Ramos (cell line): ENCODE results near the gene ATP8B3.

ENCODE experiments used
- in situ Hi-C: fragments of 300-500 bp; cut with MboI; formaldehyde crosslinking; loops from one replicate; pipeline ENCODE4 v1.14.3; 2022; ENCODE audit warnings: low sequenced_read_pairs; ENCODE audit not compliant: unreplicated experiment

ATP8B3 gene, protein sequence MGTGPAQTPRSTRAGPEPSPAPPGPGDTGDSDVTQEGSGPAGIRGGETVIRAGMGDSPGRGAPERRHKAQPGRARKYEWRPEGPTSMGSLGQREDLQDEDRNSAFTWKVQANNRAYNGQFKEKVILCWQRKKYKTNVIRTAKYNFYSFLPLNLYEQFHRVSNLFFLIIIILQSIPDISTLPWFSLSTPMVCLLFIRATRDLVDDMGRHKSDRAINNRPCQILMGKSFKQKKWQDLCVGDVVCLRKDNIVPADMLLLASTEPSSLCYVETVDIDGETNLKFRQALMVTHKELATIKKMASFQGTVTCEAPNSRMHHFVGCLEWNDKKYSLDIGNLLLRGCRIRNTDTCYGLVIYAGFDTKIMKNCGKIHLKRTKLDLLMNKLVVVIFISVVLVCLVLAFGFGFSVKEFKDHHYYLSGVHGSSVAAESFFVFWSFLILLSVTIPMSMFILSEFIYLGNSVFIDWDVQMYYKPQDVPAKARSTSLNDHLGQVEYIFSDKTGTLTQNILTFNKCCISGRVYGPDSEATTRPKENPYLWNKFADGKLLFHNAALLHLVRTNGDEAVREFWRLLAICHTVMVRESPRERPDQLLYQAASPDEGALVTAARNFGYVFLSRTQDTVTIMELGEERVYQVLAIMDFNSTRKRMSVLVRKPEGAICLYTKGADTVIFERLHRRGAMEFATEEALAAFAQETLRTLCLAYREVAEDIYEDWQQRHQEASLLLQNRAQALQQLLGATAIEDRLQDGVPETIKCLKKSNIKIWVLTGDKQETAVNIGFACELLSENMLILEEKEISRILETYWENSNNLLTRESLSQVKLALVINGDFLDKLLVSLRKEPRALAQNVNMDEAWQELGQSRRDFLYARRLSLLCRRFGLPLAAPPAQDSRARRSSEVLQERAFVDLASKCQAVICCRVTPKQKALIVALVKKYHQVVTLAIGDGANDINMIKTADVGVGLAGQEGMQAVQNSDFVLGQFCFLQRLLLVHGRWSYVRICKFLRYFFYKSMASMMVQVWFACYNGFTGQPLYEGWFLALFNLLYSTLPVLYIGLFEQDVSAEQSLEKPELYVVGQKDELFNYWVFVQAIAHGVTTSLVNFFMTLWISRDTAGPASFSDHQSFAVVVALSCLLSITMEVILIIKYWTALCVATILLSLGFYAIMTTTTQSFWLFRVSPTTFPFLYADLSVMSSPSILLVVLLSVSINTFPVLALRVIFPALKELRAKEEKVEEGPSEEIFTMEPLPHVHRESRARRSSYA (N-terminal part only)

DNA sequence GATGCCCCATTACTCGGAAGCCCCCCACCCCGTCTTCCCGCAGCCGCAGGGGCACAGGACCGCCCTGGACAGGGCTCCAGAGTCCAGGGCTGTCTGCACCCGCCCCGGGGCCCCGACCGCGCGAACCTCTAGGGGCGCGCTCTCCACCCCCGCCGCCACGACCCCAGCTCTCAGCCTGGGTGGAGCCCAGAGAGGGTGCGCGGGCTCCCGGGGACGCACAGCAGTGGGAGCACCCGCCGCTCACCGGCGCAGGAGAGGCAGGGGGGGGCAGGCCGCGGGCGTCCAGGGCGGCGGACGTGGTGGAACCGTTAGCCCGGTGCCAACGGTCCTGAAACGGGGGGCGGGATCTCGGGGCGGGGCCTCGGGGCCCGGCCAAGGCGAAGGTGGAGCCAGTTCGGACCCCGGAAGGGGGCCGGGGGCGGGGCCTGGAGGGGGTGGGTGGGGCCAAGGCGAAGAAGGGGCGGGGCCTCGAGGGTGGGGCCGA, at the start of gene ATP8B3:
Gene ATP8B3, minus strand, starts transcription at position 335 of the 484 bp plus-strand sequence. CDS start 540 bp downstream, outside the sequence.
- in situ Hi-C loops, result no loop called here

DNA sequence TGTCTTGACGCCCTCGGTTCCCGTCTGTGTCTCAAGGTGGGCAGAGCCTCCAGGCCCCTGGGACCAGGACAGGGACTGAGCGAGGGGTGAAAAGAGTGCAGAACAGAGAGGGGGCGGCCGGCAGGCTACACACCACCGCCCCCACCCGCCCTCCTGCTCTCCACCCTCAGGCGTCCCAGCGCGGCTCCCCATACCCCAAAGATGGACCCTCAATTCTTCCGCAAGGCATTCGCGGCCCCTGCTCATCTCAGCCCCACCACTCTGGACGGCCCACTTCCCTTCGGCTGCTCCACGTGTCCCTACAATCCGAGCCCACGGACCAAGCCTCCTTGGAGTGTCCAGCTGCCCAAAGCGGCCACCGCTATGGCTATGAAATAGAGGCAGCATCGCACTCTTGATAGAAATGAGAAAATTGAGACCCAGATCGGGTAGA, 49.5 kb upstream of the ATP8B3 start:
- in situ Hi-C loops, result no loop called here

DNA sequence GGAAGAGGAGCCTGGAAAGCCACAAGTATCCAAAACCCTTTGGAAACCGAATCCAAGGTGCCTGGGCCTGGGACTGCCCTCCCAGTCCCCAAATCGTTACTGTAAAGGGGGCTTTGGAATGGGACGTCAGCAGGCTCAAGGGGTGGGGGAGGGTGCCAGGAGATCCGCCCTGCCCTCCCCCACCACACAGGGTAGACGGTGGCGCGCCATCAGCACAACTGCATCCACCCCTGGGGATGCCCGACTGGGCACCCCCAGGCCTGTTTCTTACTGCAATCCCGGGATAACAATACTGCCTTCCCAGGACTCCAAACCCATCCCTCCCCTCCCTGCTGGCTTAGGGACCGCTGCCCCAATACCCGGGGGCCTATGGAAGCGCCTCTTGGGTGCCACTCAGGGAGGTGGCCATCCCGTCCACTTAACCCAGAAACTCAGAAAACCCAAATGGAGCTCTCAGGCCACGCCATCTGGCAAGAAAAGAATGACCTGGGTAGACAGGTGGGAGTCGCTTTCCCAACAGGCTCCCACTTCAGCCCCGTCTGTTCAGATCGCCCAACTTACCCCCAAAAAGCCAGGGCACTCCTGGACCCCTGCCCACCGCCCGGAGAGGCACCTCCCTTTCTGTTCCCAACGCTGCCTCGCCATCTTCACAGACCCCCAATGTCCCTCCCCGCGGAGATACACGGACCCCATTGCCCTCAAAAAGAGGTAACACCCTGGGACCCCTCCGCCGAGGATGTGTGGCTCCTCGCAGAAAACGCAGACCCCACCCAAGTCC, 48.9 kb upstream of the ATP8B3 start:
- in situ Hi-C loops, result no loop called here

DNA sequence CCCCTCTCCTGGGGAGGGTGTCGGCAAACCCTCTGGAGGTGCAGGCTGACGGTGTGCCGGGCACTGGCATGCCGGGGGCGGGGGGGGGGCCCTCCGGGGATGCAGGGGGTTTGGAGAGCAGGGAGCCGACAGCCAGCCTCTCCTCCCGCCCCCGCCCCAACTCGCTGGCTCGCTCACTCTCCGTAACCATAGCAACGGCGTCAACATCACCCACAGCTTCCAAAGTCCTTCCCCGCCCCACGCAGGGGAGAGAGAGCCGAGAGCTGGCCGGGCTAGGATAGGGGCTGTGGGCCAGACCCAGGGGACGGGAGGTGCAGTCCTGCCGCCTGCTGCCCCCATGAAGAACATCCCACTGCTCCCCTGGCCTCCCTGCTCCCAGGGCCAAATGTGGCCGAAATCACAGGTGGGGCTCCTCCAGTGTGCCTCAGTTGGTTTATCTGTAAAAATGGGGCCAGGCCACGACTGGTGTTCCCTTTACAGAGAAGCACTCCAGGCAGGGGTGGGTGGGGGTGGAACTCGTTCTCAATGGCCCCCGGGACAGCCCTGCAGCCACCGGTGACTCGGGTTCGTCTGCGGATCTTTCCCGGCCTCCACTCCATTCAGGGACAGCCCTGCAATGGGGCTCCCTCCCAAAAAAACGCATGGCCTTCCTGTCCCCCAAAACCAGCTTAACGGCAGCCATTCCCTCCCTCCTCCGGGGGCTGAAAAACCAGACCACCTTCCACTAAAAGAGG, 48.1 kb upstream of the ATP8B3 start:
- in situ Hi-C loops, result no loop called here

DNA sequence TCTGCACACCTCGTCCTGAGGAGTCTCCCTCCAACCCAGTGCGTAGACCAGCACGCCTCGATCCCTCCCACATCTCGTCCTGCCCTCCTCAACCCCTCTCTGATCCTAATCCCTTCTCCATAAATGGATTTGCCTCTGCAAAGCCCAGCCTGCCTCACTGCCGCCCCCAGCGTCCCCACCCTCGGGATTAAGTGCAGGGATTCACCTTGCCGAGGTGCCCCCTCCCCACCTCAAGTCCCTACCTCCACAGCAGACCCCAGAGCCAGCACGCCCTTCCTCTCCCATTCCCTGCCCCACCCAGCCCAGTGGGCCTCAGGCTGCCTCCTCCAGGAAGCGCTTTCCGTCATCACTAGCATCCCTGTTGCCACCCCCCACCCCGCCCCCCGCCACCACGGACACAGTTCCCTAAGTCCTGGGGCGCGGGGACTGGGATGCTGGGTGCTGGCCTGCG, 47.3 kb upstream of the ATP8B3 start:
- in situ Hi-C loops, result no loop called here

DNA sequence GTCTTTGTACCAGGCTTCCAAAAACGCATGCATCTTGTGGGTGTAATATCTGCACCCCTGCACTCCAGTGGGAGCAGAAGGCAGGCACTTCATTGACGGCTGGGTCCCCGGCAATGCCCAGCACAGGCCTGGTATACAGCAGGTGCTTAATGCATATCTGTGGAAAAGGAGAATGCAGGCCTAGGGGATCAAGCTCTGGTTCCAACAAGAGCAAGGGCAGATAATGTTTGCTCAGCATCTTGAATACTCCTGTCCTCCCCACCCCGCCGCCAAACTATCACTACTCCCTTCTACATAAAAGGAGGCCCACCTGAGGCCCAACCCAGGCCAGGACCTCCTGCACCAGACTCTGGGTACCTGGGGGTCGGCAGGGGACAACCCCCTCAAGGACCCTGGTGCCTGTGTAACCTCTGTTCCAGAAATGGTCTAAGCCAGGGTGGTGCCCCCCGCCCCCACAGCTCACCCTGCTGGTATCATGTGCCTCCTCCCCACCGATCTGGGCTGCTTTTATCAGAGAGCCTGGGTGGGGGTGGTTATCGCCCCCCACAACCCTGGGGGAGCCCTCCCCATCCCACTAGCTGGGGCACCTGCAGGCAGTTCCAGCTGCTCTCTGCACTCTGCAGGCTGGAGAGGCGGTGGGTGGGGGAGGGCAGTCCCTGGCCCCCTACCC, 46.5 kb upstream of the ATP8B3 start:
- in situ Hi-C loops, result no loop called here

DNA sequence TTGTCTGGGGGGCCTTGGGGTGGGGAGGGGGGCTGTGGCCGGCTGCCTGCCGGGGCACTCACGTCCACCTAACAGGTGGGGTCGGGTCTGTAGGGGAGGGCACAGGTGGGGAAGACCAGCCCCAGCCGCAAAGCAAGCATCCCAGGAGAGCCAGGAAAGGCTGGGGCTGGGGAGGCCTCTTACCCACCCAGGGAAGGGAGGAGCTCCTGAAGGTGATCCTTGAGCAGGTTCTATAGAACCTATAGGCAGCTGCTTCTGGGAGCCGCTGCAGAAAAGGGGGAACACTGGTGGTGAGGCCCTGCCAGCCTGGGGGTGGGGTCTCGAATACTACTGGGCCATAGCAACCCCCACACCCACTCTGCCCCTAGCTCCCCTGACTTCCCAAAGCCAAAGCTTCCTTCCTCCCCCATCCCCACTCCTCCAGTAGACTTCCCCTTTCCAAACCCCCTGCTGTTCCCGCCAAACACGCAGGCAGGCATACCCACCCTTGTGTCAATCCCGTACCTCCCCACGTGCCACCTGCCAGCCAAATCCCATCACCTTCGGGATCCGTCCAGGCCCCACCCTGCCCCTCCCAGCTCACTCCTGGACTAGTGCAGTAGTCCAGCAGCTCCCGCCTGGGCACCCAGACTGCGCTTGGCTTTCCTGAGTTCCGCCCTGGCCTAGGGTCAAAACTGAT, 45.7 kb upstream of the ATP8B3 start:
- in situ Hi-C loops, result no loop called here

DNA sequence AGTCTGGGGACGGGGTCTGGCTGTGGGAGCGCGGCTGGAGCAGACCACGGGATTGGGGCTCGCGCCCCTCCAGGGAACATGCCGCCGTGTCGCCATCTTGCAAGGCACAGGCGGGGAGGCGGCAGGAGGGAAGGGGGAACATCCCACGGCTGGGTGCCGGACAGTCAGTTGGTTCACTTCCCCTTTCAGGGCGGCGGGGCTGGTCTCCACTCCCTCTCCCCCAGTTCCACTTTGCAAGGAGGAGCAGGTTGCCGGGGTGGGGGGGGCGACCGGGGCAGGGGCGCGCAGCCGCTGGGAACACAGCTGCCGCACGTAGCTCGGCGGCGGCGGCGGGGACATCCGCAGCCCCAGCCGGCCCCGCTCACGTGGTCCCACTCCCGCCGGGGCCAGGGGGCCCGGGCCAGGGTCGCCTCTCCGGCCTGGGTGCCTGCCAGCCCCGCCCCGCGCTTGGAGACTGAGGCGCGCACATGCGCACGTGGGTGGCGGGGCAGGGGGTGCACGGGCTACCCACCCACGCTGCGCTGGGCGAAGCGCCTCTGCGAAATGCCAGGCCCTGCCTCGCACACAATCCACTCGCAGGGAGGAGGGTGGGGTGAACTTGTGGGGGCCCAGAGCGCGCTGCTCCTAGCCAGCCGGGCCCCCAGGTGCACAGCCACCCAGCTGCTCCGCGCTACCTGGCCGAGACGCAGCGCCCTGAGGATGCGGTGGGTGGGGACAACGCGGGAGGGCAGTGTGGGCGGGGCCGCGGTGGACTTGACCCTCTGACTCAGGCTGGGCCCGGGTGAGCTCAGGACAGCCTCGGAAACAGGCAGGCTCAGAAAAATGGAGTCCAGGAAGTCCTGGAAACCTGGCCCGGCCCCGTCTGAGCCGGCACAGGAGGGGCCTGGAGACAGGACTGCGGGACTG, 44.9 kb upstream of the ATP8B3 start:
- in situ Hi-C loops, result no loop called here

DNA sequence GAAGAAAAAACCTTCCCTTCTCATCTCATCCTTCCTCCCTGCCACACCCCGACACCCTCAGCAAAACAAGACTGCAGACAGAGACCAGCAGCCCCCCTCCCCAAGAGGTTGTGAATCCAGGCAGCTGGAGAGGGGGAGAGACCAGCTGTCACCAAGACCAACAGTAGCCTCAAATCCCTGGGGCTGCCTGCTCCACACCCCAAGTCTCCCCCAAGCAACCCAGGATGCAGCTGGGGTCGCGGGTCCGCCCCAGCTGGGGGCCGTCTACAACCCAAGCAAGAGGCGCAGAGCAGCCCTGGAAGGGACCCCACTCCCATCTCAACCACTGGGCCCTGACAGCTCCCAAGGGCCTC, 44.2 kb upstream of the ATP8B3 start:
- in situ Hi-C loops, result no loop called here

DNA sequence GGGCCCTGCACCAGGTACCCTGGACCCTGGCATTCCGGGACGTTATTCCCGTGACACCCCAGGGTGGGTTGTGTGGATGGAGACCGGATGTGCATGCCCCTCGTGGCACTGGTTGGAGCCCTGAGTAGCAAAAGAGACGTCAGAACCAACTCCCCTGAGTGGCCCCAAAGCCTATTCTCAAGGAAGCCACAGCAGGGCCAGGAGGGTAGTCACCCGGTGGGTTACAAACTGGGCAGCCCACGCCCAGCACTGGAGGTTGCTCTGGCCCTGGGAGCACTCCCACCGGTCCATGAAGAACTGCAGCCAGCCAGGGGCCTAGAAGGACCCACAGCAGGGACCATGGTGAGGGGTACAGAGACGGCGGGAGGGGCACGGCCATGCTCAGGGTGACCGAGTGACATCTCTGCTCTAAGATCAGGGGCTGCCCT, 43.8 kb upstream of the ATP8B3 start:
- in situ Hi-C loops, result no loop called here

DNA sequence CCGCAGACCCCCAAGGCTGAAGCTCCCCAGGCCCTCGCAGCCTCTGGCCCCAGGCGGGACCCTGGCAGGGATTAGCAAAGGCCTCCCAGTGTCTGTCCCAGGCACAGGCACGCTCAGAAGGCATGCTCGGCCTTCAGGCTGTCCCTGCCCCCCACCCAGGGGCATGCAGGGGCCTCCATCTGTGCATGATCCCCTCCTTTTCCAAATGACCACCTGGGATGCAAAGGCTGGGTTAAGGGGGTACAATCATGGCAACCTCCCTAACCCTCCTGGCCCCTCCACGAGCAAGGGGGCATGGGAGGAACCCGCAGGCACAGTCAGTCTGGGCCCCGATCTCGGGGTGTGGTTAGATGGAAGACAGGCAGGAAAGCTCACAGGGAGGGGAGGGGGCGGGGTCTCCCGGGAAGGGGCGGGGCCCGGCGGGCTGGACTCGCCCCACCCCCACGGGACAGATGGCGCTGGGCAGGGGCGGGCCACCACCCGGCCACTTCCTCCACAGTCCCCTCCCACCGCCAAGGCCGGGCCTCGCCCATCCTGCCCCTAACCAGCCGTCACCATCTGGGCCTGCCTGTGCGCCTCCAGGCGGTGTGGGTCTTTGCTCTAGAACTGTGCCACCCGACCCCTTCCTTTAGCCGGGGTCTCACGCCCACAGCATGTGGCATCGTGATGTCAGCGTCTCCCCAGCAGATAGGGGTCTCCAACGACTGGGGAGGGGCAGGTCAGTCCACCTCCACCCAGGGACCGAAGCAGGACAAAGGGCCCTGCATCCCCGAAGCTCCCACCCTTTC, 43.2 kb upstream of the ATP8B3 start:
- in situ Hi-C loops, result no loop called here

DNA sequence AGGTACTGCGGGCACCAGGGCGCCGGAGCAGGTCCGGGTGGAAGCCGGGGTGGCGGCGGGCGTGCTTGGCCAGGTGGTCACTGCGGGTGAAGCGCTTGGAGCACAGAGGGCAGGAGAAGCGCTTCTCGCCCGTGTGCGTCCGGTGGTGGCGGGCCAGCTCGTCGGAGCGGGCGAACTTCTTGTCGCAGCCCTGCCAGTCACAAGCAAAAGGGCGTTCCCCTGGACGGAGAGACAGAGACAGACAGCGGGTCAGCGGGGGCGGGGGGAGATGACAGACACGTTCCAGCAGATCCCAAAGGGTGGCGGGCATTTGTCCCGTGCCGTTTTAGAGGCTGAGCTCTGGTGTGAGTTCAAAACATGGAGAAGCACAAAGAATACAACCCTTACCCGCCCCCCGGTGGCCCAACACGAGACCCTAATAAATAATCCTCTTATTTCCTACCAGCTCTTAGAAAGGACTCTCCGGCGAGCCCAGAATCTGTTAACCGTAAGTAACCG, 42.5 kb upstream of the ATP8B3 start:
- in situ Hi-C loops, result no loop called here

DNA sequence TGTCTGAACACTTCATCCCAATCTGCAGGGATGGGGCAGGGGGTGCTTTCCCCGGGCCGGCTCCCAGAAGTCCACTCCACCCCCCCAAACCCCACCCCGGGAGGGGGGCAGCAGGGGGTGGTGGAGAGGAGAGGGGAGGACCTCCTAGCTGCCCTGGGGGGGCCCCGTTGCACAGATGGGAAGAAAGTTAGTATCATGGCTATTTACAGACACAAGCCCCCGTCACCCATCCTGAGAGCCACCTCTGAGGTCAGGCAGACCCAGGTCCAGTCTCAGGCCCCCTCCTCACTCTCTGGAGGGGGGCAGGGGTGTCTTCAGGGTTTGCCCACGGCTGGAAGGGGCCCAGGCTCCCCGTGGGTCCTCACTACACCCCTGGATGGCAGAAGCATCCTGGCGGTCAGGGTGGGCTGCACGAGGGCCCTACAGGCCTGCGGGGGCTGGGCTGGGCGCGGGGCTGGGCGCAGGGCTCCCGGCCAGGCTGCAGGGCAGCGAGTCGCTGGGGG, 42.0 kb upstream of the ATP8B3 start:
- in situ Hi-C loops, result no loop called here

DNA sequence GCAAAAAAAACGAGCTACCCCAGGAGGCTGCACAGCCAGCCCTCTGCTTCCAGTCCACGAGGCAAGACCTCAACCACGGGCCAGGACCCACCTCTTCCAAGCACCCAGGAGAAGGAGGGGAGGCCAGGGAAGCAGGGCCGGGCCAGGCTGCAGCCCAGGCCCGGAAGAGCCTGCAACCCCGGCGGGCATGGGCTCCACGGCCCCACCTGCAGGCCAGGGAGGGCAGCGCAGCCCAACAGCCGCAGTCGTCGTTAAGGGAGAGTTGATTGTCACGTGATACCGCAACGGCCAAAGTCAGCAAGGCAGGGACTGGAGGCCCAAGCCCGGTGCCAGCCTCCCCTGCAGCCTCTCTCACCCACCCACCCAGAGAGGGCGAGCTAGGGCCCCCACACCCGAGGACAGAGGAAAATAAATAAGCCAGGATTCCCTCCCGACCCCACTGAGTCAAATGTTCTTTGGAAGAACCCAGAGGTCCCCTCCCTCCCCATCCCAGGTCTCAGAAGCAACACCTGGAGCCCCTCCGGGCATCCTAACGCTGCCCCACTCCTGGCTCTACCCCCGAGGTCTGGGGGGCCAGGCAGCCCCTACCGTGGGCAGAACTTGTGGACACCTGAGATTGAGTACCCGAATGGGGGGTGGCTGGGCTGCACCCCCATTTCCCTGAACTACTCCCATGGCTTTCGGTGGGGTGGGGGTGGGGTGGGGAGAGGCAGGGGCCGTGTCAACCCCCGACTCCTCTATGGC, 41.4 kb upstream of the ATP8B3 start:
- in situ Hi-C loops, result no loop called here

DNA sequence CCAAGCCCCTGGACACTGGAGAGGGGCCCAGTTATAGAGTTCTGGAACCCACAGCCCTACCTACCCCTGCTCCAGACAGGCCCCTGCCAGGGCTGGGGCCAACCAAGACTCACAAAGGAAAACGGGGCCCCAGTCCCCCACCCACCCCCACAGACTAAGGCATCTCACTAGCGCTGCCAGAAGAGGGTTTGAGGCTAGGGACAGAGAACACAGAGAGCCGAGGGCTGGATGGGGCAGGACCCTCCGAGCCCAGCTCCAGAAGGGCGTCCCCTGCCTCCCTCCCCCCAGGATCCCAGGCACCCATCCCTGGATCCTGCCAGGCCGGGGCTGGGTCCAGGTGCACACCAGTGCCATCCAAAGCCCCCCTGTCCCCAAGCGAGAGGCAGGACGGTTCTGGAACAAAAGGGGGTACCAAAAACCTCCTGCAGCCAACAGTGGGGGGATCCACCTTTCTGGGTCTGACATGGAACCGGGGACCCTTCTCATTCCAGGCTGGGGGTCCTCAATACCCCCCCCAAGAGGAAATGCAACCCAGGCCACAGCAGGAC, 40.6 kb upstream of the ATP8B3 start:
- in situ Hi-C loops, result no loop called here
